ENCODE results near the gene DNAH17.

Gene DNAH17

DNA sequence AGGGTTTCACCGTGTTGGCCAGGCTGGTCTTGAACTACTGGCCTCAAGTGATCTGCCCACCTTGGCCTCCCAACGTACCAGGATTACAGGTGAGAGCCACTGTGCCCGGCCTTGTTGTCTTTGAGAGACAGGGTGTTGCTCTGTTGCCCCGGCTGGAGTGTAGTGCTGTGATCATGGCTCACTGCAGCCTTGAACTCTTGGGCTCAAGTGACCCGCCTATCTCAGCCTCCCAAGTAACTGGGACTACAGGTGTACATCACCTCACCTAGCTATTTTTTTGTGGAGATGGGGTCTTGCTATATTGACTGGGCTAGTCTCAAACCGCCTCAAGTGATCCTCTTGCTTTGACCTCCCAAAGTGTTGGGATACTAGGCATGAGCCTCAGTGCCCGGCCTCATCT, 130.4 kb downstream of the DNAH17 start:
- DNase-seq, result no peak

DNA sequence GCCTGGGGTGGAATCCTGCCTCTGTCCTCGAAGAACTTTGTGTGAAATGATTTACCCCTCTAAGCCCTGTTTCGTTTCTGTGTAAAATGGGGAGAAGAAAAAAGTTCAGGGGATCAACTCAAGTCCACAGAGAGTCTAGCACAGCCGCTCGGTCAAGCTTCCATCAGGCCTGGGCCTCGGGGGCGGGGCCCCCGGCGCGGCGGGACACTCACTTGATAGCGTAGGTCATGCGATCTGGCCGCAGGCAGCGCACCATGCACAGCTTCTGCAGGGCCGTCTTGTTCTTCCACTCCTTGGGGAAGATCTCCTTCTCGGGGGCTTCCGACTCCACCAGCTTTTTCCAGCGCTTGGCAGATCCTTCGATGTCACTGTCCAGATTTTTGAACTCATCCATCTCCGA, 132.8 kb downstream of the DNAH17 start:
- DNase-seq, result no peak

DNA sequence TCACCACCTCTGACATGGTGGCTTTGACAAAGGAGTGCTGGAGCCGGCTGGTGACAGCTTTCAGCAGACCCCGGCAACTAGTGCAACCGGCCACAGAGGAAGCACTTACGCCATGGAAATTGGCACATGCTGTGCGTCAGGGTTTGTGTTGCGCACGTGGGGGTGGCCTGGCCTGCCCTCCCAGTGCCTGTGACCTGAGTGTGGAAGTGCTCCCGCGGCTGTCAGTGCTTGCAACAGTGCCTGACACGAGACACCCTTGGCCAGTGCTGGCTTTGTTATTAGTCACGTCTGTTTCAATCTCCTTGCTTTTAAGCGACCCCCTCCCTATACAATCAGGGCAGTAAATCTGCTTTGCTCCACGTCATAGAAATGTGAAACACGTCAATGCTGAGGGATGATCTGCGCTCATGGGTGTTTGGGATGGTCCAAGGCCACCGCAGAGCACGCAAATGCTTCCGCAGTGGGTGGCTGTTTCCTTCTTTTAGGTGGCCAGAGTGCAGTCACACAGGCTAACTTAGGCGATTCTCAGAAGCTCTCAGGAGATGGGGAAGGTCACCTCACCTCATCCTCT, 134.5 kb downstream of the DNAH17 start:
- no peak for DNase-seq

DNA sequence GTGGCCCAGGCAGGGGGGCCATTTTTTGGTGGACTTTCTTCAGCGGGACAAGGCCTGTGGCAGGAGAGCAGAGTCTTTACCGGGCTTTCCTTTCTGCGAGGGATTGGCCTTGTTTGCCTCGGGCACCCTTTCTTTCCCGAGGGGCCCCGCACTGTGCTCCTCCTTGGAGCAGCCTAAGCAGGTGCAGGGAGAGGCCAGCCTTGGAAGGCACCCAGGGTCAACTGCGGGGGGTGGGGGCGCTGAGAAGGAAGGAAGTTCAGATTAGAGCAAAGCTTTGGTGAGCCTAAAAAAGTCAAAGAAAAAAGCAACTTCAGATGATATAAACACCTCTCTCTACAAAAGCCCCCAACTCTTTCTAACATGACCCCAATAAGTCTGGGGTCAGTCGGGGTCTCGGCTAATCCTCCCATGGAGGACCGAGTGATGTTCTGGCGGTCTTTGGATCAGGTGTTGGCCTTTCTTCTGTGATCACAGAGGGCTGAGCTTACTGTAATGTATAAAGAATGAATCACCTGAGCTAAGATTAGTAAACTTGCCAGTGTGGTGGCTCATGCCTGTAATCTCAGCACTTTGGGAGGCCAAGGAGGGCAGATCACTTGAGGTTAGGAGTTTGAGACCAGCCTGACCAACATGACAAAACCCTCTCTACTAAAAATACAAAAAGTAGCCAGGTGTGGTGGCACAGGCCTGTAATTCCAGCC, 135.8 kb downstream of the DNAH17 start:
- no peak for DNase-seq

DNA sequence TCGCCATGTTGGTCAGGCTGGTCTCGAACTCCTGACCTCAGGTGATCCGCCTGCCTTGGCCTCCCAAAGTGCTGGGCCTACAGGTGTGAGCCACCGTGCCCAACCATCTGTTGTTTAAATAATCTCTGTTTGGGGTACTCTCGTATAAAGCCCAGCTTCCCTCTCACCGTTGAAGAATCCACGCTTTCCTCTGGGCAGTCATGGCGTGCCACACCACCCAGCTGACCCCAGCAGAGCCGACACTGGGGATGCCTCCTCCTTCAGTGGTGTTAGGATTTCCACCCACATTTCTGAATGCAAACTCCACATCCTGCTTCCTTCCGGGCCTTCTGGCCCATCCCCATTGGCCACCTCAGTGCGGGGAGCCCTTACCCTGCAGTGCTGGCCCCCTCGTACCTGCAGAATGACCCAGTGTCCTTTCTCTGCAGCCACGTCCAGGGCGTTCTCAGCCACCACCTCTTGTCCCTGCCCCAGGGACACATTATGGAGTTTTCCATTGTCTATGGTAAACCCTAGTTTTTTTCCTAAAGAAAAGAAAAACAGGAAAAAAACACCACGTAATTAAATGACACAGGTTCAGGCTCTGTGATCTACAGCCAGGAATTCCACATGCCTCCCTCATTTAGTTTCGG, 138.4 kb downstream of the DNAH17 start:
- DNase-seq, result no peak

DNA sequence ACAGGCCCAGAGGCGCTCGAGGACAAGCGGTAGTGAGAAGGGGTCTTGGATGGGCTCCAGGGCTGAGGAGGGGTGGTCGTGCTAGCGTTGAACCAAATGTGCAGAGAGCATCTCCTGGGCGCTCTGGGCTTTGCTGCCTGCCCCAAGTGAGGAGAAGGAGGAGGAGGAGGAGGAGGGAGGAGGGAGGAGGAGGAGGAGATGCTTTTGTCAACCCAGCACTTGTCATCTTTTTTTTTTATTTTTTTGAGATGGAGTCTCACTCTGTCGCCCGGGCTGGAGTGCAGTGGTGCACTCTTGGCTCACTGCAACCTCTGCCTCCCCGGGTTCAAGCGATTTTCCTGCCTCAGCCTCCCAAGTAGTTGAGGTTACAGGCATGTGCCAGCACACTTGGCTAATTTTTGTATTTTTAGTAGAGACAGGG, 138.9 kb downstream of the DNAH17 start:
- DNase-seq, result no peak

DNA sequence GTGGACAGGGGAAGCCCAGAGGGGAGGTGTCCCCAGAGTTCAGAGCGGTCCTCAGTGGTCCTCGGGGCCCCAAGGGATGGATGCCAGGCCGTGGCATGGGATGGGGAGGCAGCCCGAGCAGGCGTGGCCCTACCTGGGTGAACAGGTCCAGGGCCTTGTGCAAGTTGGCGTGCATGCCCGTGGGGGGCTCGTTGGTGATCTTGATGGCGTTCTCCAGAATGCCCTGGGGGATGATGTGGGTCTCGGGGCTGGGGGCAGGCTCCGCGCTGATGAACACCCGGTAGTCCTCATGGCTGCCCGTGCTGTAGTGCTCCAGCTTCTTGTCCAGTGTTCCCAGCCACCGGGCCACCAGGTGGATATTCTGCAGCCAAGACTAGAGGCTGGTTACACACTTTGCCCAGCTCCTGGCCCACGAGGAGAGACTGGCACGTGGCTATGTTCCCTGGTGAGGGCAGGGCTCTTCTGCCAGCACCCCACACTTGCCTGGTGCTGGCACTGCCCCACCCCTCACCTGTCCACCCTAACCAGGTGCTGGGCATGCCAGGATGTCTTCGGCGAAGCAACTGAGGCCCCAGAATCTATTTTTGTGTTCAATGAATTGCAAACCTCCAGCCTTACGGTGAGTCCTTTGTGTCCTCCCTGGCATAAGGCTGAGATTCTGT, 139.6 kb downstream of the DNAH17 start:
- no peak for DNase-seq

DNA sequence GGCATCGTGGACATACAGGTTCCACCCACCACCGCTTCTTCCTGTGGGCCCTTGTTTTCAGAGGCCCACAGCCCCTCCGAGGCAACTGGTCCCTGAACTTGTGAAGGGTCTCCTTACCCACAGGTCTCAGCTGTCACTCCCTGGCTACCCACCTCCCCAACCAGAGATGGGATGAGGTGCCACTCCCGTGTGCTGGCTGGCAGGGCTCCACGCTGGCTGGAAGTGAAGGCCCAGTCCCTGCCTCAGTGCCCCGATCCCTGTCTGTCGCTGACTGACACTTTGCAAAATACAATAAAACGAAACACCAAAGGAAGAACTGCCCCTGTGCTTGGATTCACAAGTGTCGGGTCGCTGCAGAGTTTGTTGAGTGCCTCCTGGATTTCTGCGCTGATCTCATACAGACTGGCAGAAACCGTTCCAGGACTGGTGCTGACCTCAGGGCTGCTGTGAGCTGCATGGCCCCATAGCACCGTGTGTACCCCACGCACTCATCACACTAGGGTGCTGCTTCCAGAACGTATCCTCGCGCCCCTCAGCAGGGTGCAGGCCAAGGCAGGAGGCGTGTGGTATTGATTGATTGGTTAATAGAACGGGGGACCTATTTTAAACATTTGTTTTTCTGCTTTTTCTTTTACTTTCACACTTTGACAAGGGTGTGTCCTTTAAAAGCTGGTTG, 141.7 kb downstream of the DNAH17 start:
- no peak for DNase-seq

DNA sequence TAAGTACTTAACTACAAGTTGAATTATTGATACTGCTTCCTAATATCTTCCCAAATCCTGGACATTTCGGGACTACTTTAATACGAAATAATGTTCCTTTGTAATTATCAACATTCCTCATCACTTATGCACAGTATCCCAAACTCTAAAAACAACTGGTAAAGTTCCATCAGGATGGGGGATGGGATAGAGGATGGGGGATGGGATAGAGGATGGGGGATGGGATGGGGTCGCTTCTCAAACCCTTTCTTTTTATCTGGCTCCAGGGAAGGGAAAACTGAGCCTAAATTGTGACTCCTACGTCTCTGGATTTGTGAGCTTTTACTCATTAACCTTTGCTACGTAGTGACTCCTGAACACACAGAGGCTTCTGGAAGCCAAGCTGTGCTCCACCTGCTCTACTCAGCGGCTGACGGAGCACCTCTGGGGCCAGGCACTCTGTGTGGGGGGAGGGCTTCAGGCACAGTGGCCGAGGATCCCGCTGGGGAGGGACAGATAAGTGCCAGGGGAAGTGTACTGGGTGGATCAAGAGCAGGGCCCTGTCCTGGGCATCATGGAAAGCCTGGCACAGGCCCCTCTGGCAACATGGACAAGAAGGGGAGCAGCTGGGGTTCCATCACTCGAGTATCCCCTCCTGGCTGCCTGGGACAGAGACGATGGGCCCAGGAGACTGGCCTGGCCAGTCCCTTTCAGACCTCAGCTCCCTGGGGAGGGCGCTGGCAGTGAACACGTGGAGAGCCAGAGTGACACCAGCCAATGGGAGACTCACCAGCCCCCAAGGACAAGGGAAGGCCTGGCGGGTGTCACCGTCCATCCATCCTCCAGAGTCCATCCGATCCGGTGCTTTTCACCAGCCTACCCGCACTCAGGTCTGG, 142.5 kb downstream of the DNAH17 start:
- DNase-seq, result no peak

DNA sequence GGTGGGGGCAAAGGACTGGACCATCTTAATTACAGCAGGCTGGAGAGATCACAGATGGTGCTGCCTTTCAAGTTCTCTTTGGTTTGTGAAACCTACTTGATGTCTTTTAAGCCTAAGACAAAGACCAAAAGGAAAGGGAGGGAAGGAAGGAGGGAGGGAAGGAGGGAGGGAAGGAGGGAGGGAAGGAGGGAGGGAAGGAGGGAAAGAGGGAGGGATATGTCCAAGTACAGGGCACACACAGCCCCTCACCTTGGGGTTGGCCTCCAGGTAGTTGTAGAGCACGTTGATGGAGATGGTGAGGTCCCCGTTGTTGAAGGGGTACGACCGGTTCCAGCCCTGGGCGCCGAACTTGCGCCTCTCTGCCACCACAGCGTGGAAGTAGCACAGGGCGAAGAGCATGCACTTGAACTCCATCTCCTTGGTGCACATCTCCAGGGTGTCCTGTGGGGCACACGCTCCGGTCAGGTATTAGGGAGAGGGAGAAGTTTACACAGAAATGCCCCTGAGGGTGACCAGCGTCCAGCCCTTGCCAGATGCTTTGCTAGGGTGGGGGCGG, 143.3 kb downstream of the DNAH17 start:
- no peak for DNase-seq

DNA sequence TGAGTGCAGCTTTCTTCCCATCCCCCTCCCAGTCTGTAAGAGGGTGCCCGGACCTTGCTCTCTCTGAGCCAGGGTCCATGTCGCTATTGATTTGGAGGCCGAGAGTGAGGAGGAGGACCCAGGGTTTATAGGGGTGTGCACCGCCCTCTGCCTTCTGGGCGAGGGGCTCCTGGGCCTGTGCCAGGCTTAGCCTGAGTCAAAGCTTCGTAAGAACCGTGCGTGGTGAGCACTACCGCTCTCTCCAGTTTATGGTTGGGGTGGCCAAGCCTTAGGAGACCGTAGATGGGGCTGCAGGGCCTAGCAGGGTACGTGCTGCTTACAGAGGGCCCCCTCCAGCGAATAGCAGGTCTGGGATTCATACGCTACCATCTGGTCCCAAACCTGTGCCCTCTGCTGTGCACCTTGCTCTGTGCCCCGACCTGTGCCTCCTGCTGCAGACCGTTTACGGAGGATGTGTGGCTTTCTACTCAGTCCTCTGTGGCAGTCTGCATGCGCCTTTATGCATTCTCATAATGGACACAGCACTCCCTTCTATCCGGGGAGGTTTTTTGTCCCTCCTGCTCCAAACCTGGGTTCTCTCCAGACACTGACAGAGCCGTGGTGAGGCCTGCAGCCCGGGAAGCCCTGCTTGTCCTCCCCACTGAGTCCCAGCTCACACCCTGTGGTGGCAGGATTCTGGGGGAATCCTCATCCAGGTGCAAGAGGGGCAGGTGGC, 144.0 kb downstream of the DNAH17 start:
- DNase-seq, result no peak

DNA sequence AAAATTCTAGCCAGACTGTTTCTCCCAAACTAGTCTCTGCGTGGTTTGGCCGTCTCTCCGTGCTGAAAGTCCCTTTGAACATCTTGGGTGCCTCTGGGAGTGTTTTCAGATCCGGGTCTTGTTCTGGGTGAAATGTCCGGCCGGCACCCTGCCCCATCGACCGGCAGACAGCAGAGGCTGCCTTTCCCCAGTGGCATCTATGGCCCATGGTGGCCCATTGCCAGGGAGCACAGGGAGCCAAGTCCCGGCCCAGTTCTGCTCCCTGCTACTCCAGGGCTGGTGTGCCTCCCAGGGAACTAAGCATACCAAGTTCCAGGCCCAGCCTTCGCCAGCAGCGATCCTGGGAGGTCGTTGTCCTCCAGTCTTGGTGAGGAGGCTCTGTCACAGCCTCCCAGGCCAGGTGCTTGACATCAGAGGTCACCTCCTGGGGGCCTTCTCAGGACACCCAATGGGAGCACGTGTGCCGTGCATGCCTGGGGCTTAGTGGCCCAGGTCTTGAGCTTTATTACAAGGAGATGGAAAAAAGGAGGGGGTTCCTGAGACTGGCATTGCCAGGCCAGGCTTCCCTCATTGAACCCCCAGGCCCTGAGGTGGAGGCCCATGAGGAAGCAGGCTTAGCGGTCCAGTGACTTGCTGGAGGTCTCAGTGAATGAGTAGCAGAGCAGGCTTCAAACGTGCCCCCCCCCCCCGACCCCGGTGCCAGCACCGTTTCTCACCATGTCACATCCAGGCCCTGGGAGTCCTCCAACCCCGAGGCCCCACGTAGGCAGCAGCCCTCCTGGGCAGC, 144.8 kb downstream of the DNAH17 start:
- DNase-seq, result no peak

DNA sequence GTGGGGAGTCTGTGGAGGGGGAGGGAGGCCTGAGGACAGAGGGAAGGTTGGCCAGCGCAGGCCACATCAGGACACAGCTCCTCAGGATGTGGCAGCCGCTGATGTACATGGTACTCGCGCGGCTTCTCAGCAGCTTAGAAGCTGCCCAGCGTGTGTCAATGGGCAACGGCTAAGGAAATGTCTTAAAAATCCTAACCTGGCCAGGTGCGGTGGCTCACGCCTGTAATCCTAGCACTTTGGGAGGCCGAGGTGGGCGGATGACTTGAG, 145.6 kb downstream of the DNAH17 start:
- no peak for DNase-seq

DNA sequence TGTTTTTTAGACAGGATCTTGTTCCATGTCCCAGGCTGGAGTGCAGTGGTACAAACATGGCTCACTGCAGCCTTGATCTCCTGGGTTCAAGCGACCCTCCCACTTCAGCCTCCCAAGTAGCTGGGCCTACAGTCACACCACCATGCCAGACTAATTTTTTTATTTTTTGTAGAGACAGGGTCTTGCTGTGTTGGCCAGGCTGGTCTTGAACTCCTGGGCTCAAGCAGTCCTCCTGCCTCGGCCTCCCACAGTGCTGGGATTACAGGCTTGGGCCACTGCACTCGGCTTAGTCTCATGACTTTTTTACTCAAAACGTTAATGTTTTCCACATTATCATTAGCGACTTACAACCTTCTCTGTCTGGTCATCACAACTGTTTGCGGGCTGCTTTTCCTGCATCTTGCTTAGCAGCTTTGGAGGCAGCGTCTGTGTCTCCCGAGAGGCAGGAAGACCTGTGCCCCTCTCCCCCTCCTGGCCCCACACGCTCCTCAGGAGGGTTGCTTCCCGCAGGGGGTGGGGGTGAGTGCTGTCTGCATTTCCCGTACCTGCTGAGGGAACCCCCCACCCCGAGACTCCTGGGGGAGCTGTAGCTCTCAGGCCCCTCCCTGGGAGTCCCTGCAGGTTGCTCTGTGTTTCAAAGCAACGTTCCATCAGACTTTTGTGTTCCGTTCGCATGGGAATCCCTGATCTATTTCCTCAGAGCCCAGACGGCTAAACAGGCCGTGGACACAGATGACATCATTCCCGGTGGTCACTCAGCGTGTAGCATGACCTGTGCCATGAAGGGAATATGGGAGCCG, 146.1 kb downstream of the DNAH17 start:
- DNase-seq, result no peak

DNA sequence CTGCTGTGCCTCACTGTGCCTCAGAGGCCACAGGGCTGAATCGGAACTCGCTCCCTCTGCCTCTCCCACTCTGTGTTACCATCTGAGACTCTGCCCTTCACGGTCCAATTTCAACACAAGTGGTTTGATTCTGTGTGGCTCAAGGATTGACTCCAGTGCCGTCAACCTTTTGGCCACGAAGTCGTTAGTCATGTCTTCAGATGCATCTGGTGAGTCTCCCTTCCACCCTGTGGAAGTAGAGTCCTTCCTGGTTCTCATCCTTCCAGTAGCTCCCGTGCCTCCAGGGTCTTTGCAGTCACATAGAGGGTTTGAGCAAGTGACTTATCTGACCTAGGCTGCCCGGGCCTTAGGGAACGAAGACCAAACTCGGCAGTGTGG, 147.6 kb downstream of the DNAH17 start:
- DNase-seq, result no peak

DNA sequence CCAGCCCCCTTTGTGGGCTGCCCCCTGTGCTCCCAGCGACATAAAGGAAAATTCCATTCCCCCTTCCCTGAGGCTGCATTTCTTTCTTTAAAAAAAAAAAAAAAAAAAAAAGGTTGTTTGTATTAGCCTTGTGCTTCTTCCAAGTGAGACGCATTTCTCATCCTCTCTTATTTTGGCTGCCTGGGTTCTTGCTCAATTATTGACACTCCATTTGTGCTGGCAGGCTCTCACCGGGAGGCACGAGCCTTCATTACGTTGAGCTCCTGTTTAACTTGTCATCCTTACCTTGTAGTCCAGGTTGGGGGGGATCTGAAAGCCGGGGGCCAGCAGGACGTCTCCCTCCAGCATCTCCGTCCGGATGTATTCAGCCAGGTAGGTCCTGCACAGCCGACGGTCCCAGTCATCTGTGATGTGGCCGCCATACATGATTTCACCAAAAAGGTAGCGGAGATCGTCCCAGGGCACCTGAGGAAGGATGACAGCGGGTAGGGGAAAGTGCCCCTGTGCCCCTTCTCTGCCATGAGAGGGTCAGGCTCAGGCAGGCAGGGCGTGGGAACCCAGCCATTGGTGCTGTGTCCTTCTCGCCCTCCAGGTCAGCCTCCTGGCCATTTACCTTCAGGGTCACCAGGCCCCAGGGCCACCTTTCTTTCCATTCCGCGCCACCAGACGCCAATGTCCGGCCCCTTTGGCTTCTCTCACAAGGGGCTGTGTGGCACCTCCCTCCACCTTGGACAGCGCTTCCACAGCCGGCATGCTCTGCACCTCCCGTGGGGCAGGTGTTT, 148.2 kb downstream of the DNAH17 start:
- no peak for DNase-seq

DNA sequence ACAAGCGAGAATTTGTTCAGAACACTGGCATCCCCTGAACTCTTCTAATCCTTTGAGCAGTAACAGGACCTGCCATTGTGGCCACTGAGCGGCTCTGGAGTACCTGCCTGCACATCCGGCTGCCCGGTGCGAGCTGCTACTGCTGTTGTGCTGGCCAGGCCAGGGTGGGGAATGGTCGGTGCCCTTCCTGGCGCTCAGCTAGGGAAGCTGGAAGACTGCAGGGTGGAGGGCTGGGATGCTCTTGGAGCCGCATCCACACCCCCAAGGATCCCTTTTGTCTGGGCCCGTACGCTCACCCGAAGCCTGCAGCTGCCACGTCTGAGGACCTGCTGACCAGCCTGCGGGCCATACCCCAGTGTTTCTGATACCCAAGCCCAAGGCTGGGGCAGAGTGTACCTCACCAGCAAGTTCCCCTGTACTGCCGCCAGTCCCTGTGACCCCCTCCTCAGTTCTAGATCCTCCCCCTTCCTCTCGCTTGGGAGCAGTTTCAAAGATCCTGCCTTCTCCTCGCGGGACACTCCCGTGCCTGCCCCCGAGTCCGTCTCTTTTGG, 149.1 kb downstream of the DNAH17 start:
- DNase-seq, result no peak

DNA sequence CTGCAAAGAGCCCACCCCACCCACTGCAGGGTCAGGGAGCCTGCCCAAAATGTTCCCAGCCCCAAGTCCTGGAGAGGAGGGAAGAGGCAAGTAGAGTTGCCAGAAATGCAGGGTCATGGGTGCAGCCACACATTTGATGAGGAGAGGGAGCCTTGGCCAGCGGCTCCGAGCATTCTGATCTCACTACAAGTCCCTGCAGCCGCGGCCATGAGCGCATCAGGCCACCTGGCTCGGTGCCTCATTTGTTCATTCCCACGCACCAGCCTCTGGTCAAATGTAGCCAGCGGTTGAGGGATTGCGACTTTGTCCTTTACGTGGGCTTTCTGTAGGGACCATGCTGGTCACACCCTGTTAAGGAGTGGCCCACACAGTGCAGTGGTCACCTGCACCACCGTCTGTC, 150.1 kb downstream of the DNAH17 start:
- no peak for DNase-seq

Data from NCI-H345 (cell line).